ENCODE results near the gene DTHD1.

Gene DTHD1

GRCh38 chr4:36353998-36354397 is 72.6 kb downstream of the DTHD1 start:
- DNase-seq: no peak

- DNase-seq: no peak
Measured at GRCh38 chr4:36358173-36358572, 76.8 kb downstream of the DTHD1 start.

GRCh38 chr4:36360755-36361154 is 79.3 kb downstream of the DTHD1 start:
- DNase-seq: no peak

GRCh38 chr4:36363024-36363423 is 81.6 kb downstream of the DTHD1 start:
- DNase-seq: no peak

GRCh38 chr4:36374836-36375511 is 93.6 kb downstream of the DTHD1 start:
- no peak for DNase-seq

GRCh38 chr4:36385951-36386571 is 104.6 kb downstream of the DTHD1 start:
- DNase-seq: no peak

- no peak for DNase-seq
Measured at GRCh38 chr4:36386691-36387090, 105.3 kb downstream of the DTHD1 start.

- no peak for DNase-seq
Measured at GRCh38 chr4:36388710-36389109, 107.3 kb downstream of the DTHD1 start.

- no peak for DNase-seq
Measured at GRCh38 chr4:36391411-36391810, 110.0 kb downstream of the DTHD1 start.

- DNase-seq: no peak
Measured at GRCh38 chr4:36392024-36392423, 110.6 kb downstream of the DTHD1 start.

- DNase-seq: no peak
Measured at GRCh38 chr4:36392916-36393315, 111.5 kb downstream of the DTHD1 start.
